Measurements from ENCODE around the gene SERINC5. TPM values are rescaled to one million over a fixed set of nuclear protein-coding genes. Genes with fewer than 3 reads are reported as not detected.

The SERINC5 gene
- total and polyA plus RNA-seq, 7 donors, result 0.70 to 8.6 (median 2.7) TPM

- no peak overlapping the region for H3K27ac ChIP-seq
- H3K4me1 ChIP-seq, result peaks cover 5% of the 10 kb centered on the region
- intact Hi-C loops (cut with DNase I), result no loop called here
- DNase-seq, result no peak
- no peak for ATAC-seq
- 82 to 94% (median 84%) methylated on average over 1 of the region's 1 CpG for WGBS, 3 donors
- no peaks in the 10 kb centered on the region for H3K27me3 ChIP-seq (ENCODE audit: insufficient read depth in 3 of 3, low read length in 2 of 3)
- no peak overlapping the region for H3K4me3 ChIP-seq
- no peaks in the 10 kb centered on the region for H3K36me3 ChIP-seq (ENCODE audit: insufficient read depth in 1 of 2, low read depth in 1 of 2)
- no peaks in the 10 kb centered on the region for H3K9me3 ChIP-seq
- TF ChIP-seq CTCF (IDR thresholded peaks at IDR 0.05), result no peak
These were observed 4.6 kb upstream of the SERINC5 start for GRCh38 chr5:80260461-80260860.

DNA sequence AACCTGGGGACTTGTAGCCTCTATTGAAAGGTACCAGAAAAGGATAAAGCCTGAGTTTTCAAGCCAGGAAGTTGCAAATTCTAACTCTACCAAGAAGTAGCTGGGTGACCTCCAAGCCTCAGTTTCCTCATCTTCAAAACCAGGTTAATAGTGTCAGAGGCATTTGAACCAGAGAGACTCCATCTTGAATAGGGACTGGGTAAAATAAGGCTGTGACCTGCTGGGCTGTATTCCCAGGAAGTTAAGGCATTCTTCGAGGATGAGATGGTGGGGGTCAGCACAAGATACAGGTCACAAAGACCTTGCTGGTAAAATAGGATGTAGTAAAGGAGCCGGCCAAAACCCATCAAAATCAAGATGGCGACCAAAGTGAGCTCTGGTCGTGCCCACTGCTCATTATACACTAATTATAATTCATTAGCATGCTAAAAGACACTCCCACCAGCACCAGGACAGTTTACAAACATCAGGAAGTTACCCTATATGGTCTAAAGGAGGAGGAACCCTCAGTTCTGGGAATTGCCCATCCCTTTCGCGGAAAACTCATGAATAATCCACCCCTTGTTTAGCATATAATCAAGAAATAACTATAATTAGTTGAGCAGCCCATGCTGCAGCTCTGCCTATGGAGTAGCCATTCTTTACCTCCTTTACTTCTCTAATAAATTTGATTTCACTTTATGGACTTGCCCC is 3.8 kb upstream of the SERINC5 start:
- no peak for TF ChIP-seq CTCF (IDR thresholded peaks at IDR 0.05)
- ATAC-seq, result no peak

DNA sequence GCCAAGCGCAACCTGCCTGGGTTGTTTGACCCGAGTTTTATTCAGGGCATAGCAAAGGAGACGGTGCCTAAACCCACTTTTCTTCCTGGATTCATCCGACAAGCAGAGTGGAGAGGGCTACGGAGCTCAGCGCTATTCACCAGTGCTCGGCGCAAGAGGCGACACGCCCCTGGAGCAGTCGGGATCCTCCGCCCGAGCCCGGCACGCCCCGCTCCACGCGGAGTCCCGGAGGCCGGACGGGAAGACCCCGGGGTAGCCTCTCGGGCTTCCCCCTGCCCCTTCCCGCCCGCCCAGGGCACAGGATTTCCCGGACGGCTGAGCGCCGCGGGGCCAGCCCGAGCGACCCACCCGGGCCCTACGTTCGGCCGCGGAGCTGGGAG is 427 bp downstream of the SERINC5 start:
- H3K27ac ChIP-seq, result peak overlapping the region; percentile 95
- no peaks in the 10 kb centered on the region for H3K9me3 ChIP-seq
- 0 to 1% (median 0%) methylated on average over 31 to 37 of the region's 37 CpGs for WGBS, 3 donors
- TF ChIP-seq CTCF (IDR thresholded peaks at IDR 0.05), result no peak
- H3K4me3 ChIP-seq, result peak overlapping the region; percentile 94
- no peaks in the 10 kb centered on the region for H3K36me3 ChIP-seq (ENCODE audit: insufficient read depth in 1 of 2, low read depth in 1 of 2)
- peaks cover 12% of the 10 kb centered on the region for H3K4me1 ChIP-seq
- DNase-seq (peak; percentile 67 to 79), ATAC-seq (peak; percentile 66 to 68 (median 67))
- intact Hi-C loops (cut with DNase I), result loop anchor here (5.0 to 10.0 kb wide), 4 partner anchors 38 to 149 kb away; partner anchors contain the start of gene ZFYVE16 (in 1 of the 2)
- H3K27me3 ChIP-seq (ENCODE audit: insufficient read depth in 3 of 3, low read length in 2 of 3), result no peaks in the 10 kb centered on the region

More for the DNA sequence above, 3.8 kb upstream of the SERINC5 start:
- 94 to 98% (median 98%) methylated on average over 6 of the region's 6 CpGs for WGBS, 3 donors
- Histone ChIP-seq H3K27me3 (ENCODE audit: insufficient read depth in 3 of 3, low read length in 2 of 3) (no peaks in the 10 kb centered on the region), H3K27ac (no peak overlapping the region), H3K9me3 (no peaks in the 10 kb centered on the region), H3K36me3 (ENCODE audit: insufficient read depth in 1 of 2, low read depth in 1 of 2) (no peaks in the 10 kb centered on the region), H3K4me3 (no peak overlapping the region), H3K4me1 (peaks cover 5% of the 10 kb centered on the region)
- no peak for DNase-seq
- intact Hi-C loops (cut with DNase I), result loop anchor here (5.0 to 10.0 kb wide), 4 partner anchors 42 to 145 kb away; partner anchors contain the start of gene ZFYVE16 (in 1 of the 2)

DNA sequence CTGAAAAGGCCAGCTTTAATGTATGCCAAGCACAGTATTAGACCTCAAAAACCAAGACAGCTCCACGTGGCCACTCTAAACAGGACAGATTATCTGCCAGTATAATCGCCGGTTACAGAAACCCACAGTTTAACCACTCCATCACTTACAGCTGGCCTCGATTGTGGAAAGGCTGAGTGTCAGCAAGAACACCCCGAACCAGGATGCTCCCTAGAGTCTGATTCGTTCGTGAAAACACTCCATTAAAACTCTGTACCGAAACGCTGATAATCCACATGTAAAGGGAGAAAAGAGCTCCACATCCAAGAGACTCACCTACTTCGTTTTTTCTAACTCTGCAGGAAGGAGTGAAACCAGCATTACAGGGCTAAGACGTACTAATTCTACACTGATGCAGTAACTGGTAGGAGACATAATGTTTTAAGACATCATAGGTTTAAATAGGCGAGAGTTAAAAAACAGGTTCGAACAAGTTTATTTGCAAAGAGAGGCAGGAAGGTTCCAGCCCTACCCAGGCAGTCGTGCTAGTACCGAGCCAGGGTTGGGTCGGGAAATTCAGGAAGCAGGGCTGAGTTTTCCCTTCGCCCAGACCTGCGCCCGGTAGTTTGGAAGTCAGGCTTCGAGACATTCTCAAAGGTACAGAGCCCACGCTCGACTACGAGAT is 949 bp downstream of the SERINC5 start:
- no peaks in the 10 kb centered on the region for H3K36me3 ChIP-seq (ENCODE audit: insufficient read depth in 1 of 2, low read depth in 1 of 2)
- DNase-seq (no peak), ATAC-seq (peak in 2 of 4 donors; percentile 2 to 3)
- H3K9me3 ChIP-seq, result no peaks in the 10 kb centered on the region
- 3 to 8% (median 4%) methylated on average over 23 of the region's 23 CpGs for WGBS, 3 donors
- no peak for TF ChIP-seq CTCF (IDR thresholded peaks at IDR 0.05)
- H3K27ac ChIP-seq, result peak overlapping the region; percentile 95
- peaks cover 12% of the 10 kb centered on the region for H3K4me1 ChIP-seq
- H3K27me3 ChIP-seq (ENCODE audit: insufficient read depth in 3 of 3, low read length in 2 of 3), result no peaks in the 10 kb centered on the region
- intact Hi-C loops (cut with DNase I), result loop anchor here (5.0 to 10.0 kb wide), 4 partner anchors 38 to 150 kb away; partner anchors contain the start of gene ZFYVE16 (in 1 of the 2)
- H3K4me3 ChIP-seq, result peak overlapping the region; percentile 94

Data from psoas muscle (tissue), 8 donors.